Loucy (cell line): ENCODE measurements around the gene GABRA4.

Source experiments
- H2AFZ ChIP-seq: fragments of 200-600 bp; sonication (generic); 2 replicates; pipeline ENCODE4 v1.6.0; 2016; ENCODE audit warnings: antibody characterized with exemption, mild to moderate bottlenecking, low read length, moderate library complexity
- H3F3A ChIP-seq: fragments of 200-600 bp; 2 replicates; pipeline ENCODE4 v1.6.0; 2016; ENCODE audit warnings: antibody characterized with exemption, low read depth, mild to moderate bottlenecking
- H3K27me3 ChIP-seq: fragments of 200-600 bp; sonication (generic); 2 replicates; pipeline ENCODE4 v1.6.1; 2014; ENCODE audit warnings: low read length, mild to moderate bottlenecking; ENCODE audit not compliant: insufficient read depth, poor library complexity, severe bottlenecking
- H3K36me3 ChIP-seq: fragments of 200-600 bp; sonication (generic); 2 replicates; pipeline ENCODE4 v1.6.1; 2016; ENCODE audit warnings: low read length; ENCODE audit not compliant: insufficient read depth
- H3K4me1 ChIP-seq: fragments of 200-600 bp; sonication (generic); 2 replicates; pipeline ENCODE4 v1.5.1; 2014; ENCODE audit warnings: low read length, mild to moderate bottlenecking; ENCODE audit not compliant: insufficient read depth, poor library complexity, severe bottlenecking
- H3K4me2 ChIP-seq: fragments of 200-600 bp; sonication (generic); 2 replicates; pipeline ENCODE4 v1.6.0; 2014; ENCODE audit warnings: antibody characterized with exemption, low read length, low read depth, mild to moderate bottlenecking; ENCODE audit not compliant: poor library complexity, severe bottlenecking
- H3K4me3 ChIP-seq: fragments of 200-600 bp; sonication (generic); 2 replicates; pipeline ENCODE4 v1.5.1; 2014; ENCODE audit warnings: low read length, mild to moderate bottlenecking, mixed read lengths; ENCODE audit not compliant: poor library complexity, severe bottlenecking
- H3K79me2 ChIP-seq: fragments of 200-600 bp; sonication (generic); 2 replicates; pipeline ENCODE4 v1.6.1; 2014; ENCODE audit warnings: low read length; ENCODE audit not compliant: insufficient read depth
- H3K9ac ChIP-seq: fragments of 200-600 bp; sonication (generic); 2 replicates; pipeline ENCODE4 v1.6.0; 2014; ENCODE audit warnings: mild to moderate bottlenecking, low read depth, low read length, moderate library complexity; ENCODE audit not compliant: poor library complexity, severe bottlenecking
- H3K9me2 ChIP-seq: fragments of 200-600 bp; sonication (generic); replicated peaks from 2 replicates; pipeline ENCODE4 v1.6.1; 2016; ENCODE audit warnings: low read depth, low read length, mixed read lengths
- H3K9me3 ChIP-seq: fragments of 200-600 bp; sonication (generic); 2 replicates; pipeline ENCODE4 v1.6.1; 2014; ENCODE audit warnings: mild to moderate bottlenecking, antibody characterized with exemption, low read length, low read depth; ENCODE audit not compliant: insufficient read depth
- H4K20me1 ChIP-seq: fragments of 200-600 bp; sonication (generic); 2 replicates; pipeline ENCODE4 v1.6.0; 2014; ENCODE audit warnings: antibody characterized with exemption, low read length, mild to moderate bottlenecking; ENCODE audit not compliant: insufficient read depth, poor library complexity, severe bottlenecking
- CTCF ChIP-seq: fragments of 200-600 bp; sonication (generic); conservative IDR thresholded peaks from 2 replicates; pipeline ENCODE4 v1.5.1; 2014; ENCODE audit warnings: mild to moderate bottlenecking, antibody characterized with exemption, low read length
- EZH2phosphoT487 ChIP-seq: fragments of 200-600 bp; IDR thresholded peaks from 2 replicates; pipeline ENCODE4 v1.6.1; 2018; ENCODE audit warnings: antibody characterized with exemption, mild to moderate bottlenecking, moderate library complexity, borderline replicate concordance

Gene GABRA4

GRCh38 chr4:46980851-46981250, 12.5 kb downstream of the GABRA4 start:
- Histone ChIP-seq H2AFZ (no peak overlapping the region), H3K4me2 (no peak overlapping the region), H3K9ac (no peak overlapping the region), H3K9me2 (no peaks in the 10 kb centered on the region), H3K36me3 (no peaks in the 10 kb centered on the region), H3K27me3 (no peaks in the 10 kb centered on the region), H3K79me2 (no peaks in the 10 kb centered on the region), H3K4me3 (no peak overlapping the region), H3K4me1 (no peaks in the 10 kb centered on the region), H4K20me1 (no peaks in the 10 kb centered on the region), H3K9me3 (no peaks in the 10 kb centered on the region), H3F3A (no peaks in the 10 kb centered on the region)
- no peak for TF ChIP-seq CTCF
- TF ChIP-seq EZH2phosphoT487 = no peak

- Histone ChIP-seq H3K9me2 (no peaks in the 10 kb centered on the region), H3K4me1 (no peaks in the 10 kb centered on the region), H3K4me2 (no peak overlapping the region), H3K36me3 (no peaks in the 10 kb centered on the region), H3K4me3 (no peak overlapping the region), H4K20me1 (no peaks in the 10 kb centered on the region), H3K9me3 (no peaks in the 10 kb centered on the region), H3K27me3 (no peaks in the 10 kb centered on the region), H2AFZ (no peak overlapping the region), H3K9ac (no peak overlapping the region), H3K79me2 (no peaks in the 10 kb centered on the region), H3F3A (no peaks in the 10 kb centered on the region)
- TF ChIP-seq CTCF = no peak
These were observed 13.7 kb downstream of the GABRA4 start for GRCh38 chr4:46979726-46980125.

- Histone ChIP-seq H2AFZ (no peak overlapping the region), H3K36me3 (no peaks in the 10 kb centered on the region), H3K9ac (no peak overlapping the region), H3K9me2 (no peaks in the 10 kb centered on the region), H3K4me3 (no peak overlapping the region), H3K27me3 (no peaks in the 10 kb centered on the region), H3K9me3 (no peaks in the 10 kb centered on the region), H4K20me1 (no peaks in the 10 kb centered on the region), H3K4me2 (no peak overlapping the region), H3F3A (no peaks in the 10 kb centered on the region), H3K79me2 (no peaks in the 10 kb centered on the region), H3K4me1 (no peaks in the 10 kb centered on the region)
- TF ChIP-seq CTCF = no peak
- no peak for TF ChIP-seq EZH2phosphoT487
These were observed 14.1 kb downstream of the GABRA4 start for GRCh38 chr4:46979283-46979682.
